WTC11 (cell line): ENCODE data around the gene NCOA3. TPM values are rescaled to one million over a fixed set of nuclear protein-coding genes. Genes with fewer than 3 reads are reported as not detected.

Source experiments
- ATAC-seq: fragments of 200-7000 bp; cut with Tn5 transposase; 2 replicates; pipeline ENCODE4 v1.10.0; 2021; ENCODE audit warnings: mild to moderate bottlenecking, moderate library complexity
- CTCF ChIA-PET: fragments of 300-600 bp; sonication (Branson Sonifier 250); formaldehyde crosslinking; loops from one replicate; lab custom pipeline; 2021; ENCODE audit warnings: antibody characterized with exemption; lab: Charles Lee
- POLR2A ChIA-PET: fragments of 350-600 bp; sonication (Branson Sonifier 250); formaldehyde crosslinking; loops from one replicate; lab custom pipeline; 2021; ENCODE audit warnings: antibody characterized with exemption; lab: Charles Lee
- DNase-seq: peaks from one replicate; pipeline ENCODE4 v3.0.0; 2021; ENCODE audit warnings: low spot score
- H3K27ac Mint-ChIP-seq: 2 replicates; pipeline ENCODE4 v1.8.0; 2021; ENCODE audit warnings: mixed read lengths
- H3K27me3 Mint-ChIP-seq: 2 replicates; pipeline ENCODE4 v1.8.0; 2021; ENCODE audit warnings: low read depth, mild to moderate bottlenecking, moderate library complexity, mixed read lengths
- H3K36me3 Mint-ChIP-seq: 2 replicates; pipeline ENCODE4 v1.8.0; 2021; ENCODE audit warnings: mixed read lengths
- H3K4me1 Mint-ChIP-seq: 2 replicates; pipeline ENCODE4 v1.8.0; 2022; ENCODE audit warnings: mixed read lengths
- H3K4me3 Mint-ChIP-seq: 2 replicates; pipeline ENCODE4 v1.8.0; 2021; ENCODE audit warnings: mild to moderate bottlenecking, moderate library complexity, mixed read lengths
- H3K9me3 Mint-ChIP-seq: 2 replicates; pipeline ENCODE4 v1.8.0; 2021; ENCODE audit warnings: mixed read lengths
- CBFB ChIP-seq: sonication (generic); formaldehyde crosslinking; IDR thresholded peaks from 2 replicates; pipeline ENCODE4 v1.8.1; 2022; ENCODE audit warnings: mild to moderate bottlenecking, low read depth, missing genetic modification reagents
- EMX1 ChIP-seq: fragments of 250-450 bp; sonication (Bioruptor Pico); IDR thresholded peaks from 2 replicates; pipeline ENCODE4 v1.8.0; 2021; ENCODE audit warnings: mild to moderate bottlenecking
- FOXJ3 ChIP-seq: sonication (generic); formaldehyde crosslinking; IDR thresholded peaks from 2 replicates; pipeline ENCODE4 v1.9.0; 2021; ENCODE audit warnings: missing genetic modification reagents, mild to moderate bottlenecking, borderline replicate concordance
- FOXP1 ChIP-seq: sonication (generic); formaldehyde crosslinking; IDR thresholded peaks from 2 replicates; pipeline ENCODE4 v1.8.0; 2022; ENCODE audit warnings: missing genetic modification reagents, mild to moderate bottlenecking, moderate library complexity, borderline replicate concordance
- GABPB1 ChIP-seq: sonication (generic); formaldehyde crosslinking; IDR thresholded peaks from 2 replicates; pipeline ENCODE4 v1.8.1; 2023; ENCODE audit warnings: mild to moderate bottlenecking, missing genetic modification reagents
- GTF2I ChIP-seq: fragments of 250-450 bp; sonication (Bioruptor Pico); conservative IDR thresholded peaks from 2 replicates; pipeline ENCODE4 v1.4.0; 2021; ENCODE audit warnings: mild to moderate bottlenecking
- JUN ChIP-seq: sonication (generic); formaldehyde crosslinking; IDR thresholded peaks from 2 replicates; pipeline ENCODE4 v1.8.0; 2023; ENCODE audit warnings: mild to moderate bottlenecking, missing genetic modification reagents
- KAT7 ChIP-seq: sonication (generic); formaldehyde crosslinking; IDR thresholded peaks from 2 replicates; pipeline ENCODE4 v1.8.1; 2023; ENCODE audit warnings: missing genetic modification reagents, mild to moderate bottlenecking, borderline replicate concordance
- OVOL2 ChIP-seq: fragments of 250-450 bp; sonication (Bioruptor Pico); IDR thresholded peaks from 2 replicates; pipeline ENCODE4 v1.9.0; 2021; ENCODE audit warnings: mild to moderate bottlenecking, borderline replicate concordance
- ZNF138 ChIP-seq: sonication (generic); formaldehyde crosslinking; conservative IDR thresholded peaks from 2 replicates; pipeline ENCODE4 v1.8.1; 2022; ENCODE audit warnings: mild to moderate bottlenecking, moderate library complexity, missing genetic modification reagents
- ZNF263 ChIP-seq: sonication (generic); formaldehyde crosslinking; IDR thresholded peaks from 2 replicates; pipeline ENCODE4 v1.8.1; 2022; ENCODE audit warnings: low read depth, mild to moderate bottlenecking, moderate library complexity, missing genetic modification reagents
- ZNF416 ChIP-seq: fragments of 250-450 bp; sonication (Bioruptor Pico); IDR thresholded peaks from 2 replicates; pipeline ENCODE4 v1.9.0; 2021; ENCODE audit warnings: mild to moderate bottlenecking, inconsistent platforms
- total RNA-seq: library from RNA; stranded (reverse); gene quantifications from 3 replicates; pipeline ENCODE4 v1.2.3, GENCODE V29; 2021
- TF ChIP-seq, protein P1 (sequence below): fragments of 250-450 bp; sonication (Bioruptor Pico); IDR thresholded peaks from 2 replicates; pipeline ENCODE4 v1.8.0; 2021; ENCODE audit warnings: mild to moderate bottlenecking
- TF ChIP-seq, protein P2 (sequence below): sonication (generic); formaldehyde crosslinking; conservative IDR thresholded peaks from 2 replicates; pipeline ENCODE4 v1.8.1; 2023; ENCODE audit warnings: mild to moderate bottlenecking, low read depth, missing genetic modification reagents, moderate library complexity
- TF ChIP-seq, protein P3 (sequence below): sonication (generic); formaldehyde crosslinking; IDR thresholded peaks from 2 replicates; pipeline ENCODE4 v1.8.0; 2023; ENCODE audit warnings: mild to moderate bottlenecking, missing genetic modification reagents
- TF ChIP-seq, protein P4 (sequence below): sonication (generic); formaldehyde crosslinking; IDR thresholded peaks from 2 replicates; pipeline ENCODE4 v1.8.0; 2022; ENCODE audit warnings: mild to moderate bottlenecking, missing genetic modification reagents
- TF ChIP-seq, protein P5 (sequence below): fragments of 200-600 bp; IDR thresholded peaks from 2 replicates; pipeline ENCODE4 v1.8.0; 2022; ENCODE audit warnings: antibody characterized with exemption
- TF ChIP-seq, protein P6 (sequence below): sonication (generic); formaldehyde crosslinking; IDR thresholded peaks from 2 replicates; pipeline ENCODE4 v1.8.1; 2023; ENCODE audit warnings: mild to moderate bottlenecking, missing genetic modification reagents

Gene NCOA3
- total RNA-seq, 1 experiment from 2014 or later: 25.2 TPM

DNA sequence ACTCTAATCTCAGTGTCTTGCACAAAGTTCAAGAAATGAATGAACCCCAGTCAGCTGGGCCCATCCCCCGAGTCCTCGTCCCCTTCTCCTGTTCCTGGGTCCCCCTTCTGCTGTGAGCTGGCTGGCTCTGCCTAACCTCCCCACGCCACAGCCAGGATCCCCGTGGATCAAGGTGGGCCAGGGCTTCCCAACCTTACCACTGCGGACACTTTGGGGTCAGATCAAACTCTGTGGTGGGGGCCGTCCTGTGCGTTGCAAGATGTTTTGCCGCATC lies 167.4 kb downstream of the NCOA3 start:
- H3K9me3 Mint-ChIP-seq: no peaks in the 10 kb centered on the region
- peaks cover 24% of the 10 kb centered on the region for H3K4me1 Mint-ChIP-seq
- DNase-seq (no peak), ATAC-seq (no peak)
- ChIA-PET POLR2A (no interaction called here), CTCF (interaction anchor here (1.0 kb wide), 1 partner anchor 473 kb away, joined by 4 read pairs; no protein-coding TSS in a partner anchor)
- TF ChIP-seq, protein P1, sequence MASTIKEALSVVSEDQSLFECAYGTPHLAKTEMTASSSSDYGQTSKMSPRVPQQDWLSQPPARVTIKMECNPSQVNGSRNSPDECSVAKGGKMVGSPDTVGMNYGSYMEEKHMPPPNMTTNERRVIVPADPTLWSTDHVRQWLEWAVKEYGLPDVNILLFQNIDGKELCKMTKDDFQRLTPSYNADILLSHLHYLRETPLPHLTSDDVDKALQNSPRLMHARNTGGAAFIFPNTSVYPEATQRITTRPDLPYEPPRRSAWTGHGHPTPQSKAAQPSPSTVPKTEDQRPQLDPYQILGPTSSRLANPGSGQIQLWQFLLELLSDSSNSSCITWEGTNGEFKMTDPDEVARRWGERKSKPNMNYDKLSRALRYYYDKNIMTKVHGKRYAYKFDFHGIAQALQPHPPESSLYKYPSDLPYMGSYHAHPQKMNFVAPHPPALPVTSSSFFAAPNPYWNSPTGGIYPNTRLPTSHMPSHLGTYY (CRISPR knock-in tag): no peak
- TF ChIP-seq OVOL2 (CRISPR knock-in tag) (no peak), ZNF263 (CRISPR knock-in tag) (no peak), CBFB (no peak), ZNF138 (CRISPR knock-in tag) (no peak), GABPB1 (CRISPR knock-in tag) (no peak), ZNF416 (CRISPR knock-in tag) (no peak), GTF2I (no peak)
- TF ChIP-seq, protein P2, sequence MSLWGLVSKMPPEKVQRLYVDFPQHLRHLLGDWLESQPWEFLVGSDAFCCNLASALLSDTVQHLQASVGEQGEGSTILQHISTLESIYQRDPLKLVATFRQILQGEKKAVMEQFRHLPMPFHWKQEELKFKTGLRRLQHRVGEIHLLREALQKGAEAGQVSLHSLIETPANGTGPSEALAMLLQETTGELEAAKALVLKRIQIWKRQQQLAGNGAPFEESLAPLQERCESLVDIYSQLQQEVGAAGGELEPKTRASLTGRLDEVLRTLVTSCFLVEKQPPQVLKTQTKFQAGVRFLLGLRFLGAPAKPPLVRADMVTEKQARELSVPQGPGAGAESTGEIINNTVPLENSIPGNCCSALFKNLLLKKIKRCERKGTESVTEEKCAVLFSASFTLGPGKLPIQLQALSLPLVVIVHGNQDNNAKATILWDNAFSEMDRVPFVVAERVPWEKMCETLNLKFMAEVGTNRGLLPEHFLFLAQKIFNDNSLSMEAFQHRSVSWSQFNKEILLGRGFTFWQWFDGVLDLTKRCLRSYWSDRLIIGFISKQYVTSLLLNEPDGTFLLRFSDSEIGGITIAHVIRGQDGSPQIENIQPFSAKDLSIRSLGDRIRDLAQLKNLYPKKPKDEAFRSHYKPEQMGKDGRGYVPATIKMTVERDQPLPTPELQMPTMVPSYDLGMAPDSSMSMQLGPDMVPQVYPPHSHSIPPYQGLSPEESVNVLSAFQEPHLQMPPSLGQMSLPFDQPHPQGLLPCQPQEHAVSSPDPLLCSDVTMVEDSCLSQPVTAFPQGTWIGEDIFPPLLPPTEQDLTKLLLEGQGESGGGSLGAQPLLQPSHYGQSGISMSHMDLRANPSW (CRISPR knock-in tag): no peak
- TF ChIP-seq, protein P3, sequence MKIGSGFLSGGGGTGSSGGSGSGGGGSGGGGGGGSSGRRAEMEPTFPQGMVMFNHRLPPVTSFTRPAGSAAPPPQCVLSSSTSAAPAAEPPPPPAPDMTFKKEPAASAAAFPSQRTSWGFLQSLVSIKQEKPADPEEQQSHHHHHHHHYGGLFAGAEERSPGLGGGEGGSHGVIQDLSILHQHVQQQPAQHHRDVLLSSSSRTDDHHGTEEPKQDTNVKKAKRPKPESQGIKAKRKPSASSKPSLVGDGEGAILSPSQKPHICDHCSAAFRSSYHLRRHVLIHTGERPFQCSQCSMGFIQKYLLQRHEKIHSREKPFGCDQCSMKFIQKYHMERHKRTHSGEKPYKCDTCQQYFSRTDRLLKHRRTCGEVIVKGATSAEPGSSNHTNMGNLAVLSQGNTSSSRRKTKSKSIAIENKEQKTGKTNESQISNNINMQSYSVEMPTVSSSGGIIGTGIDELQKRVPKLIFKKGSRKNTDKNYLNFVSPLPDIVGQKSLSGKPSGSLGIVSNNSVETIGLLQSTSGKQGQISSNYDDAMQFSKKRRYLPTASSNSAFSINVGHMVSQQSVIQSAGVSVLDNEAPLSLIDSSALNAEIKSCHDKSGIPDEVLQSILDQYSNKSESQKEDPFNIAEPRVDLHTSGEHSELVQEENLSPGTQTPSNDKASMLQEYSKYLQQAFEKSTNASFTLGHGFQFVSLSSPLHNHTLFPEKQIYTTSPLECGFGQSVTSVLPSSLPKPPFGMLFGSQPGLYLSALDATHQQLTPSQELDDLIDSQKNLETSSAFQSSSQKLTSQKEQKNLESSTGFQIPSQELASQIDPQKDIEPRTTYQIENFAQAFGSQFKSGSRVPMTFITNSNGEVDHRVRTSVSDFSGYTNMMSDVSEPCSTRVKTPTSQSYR: no peak
- TF ChIP-seq, protein P4, sequence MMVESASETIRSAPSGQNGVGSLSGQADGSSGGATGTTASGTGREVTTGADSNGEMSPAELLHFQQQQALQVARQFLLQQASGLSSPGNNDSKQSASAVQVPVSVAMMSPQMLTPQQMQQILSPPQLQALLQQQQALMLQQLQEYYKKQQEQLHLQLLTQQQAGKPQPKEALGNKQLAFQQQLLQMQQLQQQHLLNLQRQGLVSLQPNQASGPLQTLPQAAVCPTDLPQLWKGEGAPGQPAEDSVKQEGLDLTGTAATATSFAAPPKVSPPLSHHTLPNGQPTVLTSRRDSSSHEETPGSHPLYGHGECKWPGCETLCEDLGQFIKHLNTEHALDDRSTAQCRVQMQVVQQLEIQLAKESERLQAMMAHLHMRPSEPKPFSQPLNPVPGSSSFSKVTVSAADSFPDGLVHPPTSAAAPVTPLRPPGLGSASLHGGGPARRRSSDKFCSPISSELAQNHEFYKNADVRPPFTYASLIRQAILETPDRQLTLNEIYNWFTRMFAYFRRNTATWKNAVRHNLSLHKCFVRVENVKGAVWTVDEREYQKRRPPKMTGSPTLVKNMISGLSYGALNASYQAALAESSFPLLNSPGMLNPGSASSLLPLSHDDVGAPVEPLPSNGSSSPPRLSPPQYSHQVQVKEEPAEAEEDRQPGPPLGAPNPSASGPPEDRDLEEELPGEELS: no peak
- H3K27ac Mint-ChIP-seq: no peak overlapping the region
- no peaks in the 10 kb centered on the region for H3K36me3 Mint-ChIP-seq
- no peaks in the 10 kb centered on the region for H3K27me3 Mint-ChIP-seq
- no peak overlapping the region for H3K4me3 Mint-ChIP-seq

DNA sequence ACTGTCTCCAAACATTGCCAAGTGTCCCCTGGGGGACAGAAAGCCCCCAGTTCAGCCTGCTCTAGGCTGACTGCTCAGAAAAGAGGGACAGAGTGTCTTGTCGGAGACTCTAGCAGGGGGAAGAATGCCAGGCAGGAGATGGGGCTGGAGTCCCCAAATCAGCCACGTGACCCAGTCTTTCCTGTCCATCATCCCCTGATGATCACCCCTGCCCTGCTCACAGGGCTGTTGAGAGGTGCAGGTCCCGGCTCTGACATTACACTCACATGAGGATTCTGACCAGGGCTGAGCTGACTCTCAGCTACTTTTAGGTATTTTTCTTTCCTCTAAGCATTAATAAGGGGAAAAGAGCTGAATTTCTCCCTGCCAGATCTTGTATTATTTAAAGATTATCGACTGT lies 167.8 kb downstream of the NCOA3 start:
- ChIA-PET CTCF (interaction anchor here (0.8 kb wide), 1 partner anchor 951 kb away, joined by 3 read pairs; no protein-coding TSS in a partner anchor), POLR2A (no interaction called here)
- no peaks in the 10 kb centered on the region for H3K36me3 Mint-ChIP-seq
- peaks cover 20% of the 10 kb centered on the region for H3K4me1 Mint-ChIP-seq
- H3K4me3 Mint-ChIP-seq: no peak overlapping the region
- no peaks in the 10 kb centered on the region for H3K27me3 Mint-ChIP-seq
- no peak overlapping the region for H3K27ac Mint-ChIP-seq
- DNase-seq (no peak), ATAC-seq (no peak)
- no peaks in the 10 kb centered on the region for H3K9me3 Mint-ChIP-seq
- TF ChIP-seq, protein P1 (CRISPR knock-in tag): no peak
- TF ChIP-seq JUN (no peak), KAT7 (no peak), EMX1 (CRISPR knock-in tag) (no peak), FOXP1 (no peak), FOXJ3 (CRISPR knock-in tag) (no peak)
- TF ChIP-seq, protein P5, sequence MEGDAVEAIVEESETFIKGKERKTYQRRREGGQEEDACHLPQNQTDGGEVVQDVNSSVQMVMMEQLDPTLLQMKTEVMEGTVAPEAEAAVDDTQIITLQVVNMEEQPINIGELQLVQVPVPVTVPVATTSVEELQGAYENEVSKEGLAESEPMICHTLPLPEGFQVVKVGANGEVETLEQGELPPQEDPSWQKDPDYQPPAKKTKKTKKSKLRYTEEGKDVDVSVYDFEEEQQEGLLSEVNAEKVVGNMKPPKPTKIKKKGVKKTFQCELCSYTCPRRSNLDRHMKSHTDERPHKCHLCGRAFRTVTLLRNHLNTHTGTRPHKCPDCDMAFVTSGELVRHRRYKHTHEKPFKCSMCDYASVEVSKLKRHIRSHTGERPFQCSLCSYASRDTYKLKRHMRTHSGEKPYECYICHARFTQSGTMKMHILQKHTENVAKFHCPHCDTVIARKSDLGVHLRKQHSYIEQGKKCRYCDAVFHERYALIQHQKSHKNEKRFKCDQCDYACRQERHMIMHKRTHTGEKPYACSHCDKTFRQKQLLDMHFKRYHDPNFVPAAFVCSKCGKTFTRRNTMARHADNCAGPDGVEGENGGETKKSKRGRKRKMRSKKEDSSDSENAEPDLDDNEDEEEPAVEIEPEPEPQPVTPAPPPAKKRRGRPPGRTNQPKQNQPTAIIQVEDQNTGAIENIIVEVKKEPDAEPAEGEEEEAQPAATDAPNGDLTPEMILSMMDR: no peak
- TF ChIP-seq, protein P3: no peak
- TF ChIP-seq, protein P6, sequence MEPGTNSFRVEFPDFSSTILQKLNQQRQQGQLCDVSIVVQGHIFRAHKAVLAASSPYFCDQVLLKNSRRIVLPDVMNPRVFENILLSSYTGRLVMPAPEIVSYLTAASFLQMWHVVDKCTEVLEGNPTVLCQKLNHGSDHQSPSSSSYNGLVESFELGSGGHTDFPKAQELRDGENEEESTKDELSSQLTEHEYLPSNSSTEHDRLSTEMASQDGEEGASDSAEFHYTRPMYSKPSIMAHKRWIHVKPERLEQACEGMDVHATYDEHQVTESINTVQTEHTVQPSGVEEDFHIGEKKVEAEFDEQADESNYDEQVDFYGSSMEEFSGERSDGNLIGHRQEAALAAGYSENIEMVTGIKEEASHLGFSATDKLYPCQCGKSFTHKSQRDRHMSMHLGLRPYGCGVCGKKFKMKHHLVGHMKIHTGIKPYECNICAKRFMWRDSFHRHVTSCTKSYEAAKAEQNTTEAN (CRISPR knock-in tag): no peak
